Body of pancreas (tissue), 4 donors: Measurements from ENCODE around the gene PSMC3. TPM values are rescaled to one million over a fixed set of nuclear protein-coding genes. Genes with fewer than 3 reads are reported as not detected.

Source experiments
- ATAC-seq: fragments of 150-250 bp; one replicate; pipeline ENCODE4 v1.9.1; 2016
- DNase-seq, 4 donors: peaks; one replicate each; pipeline ENCODE4 v3.0.0-alpha.2; 2019
- H3K27ac ChIP-seq, 4 donors: fragments of 200-600 bp; sonication (generic); 1 replicate in 3 of 4; 2 replicates in 1 of 4; pipeline versions ENCODE4 v1.5.1 to v1.6.1; 2016 to 2019; ENCODE audit warnings: mild to moderate bottlenecking in 1 of 4, mixed read lengths in 1 of 4, moderate library complexity in 1 of 4
- H3K27me3 ChIP-seq, 2 donors: fragments of 200-600 bp; sonication (generic); one replicate each; pipeline ENCODE4 v1.6.0; 2016; ENCODE audit warnings: mild to moderate bottlenecking in 1 of 2
- H3K36me3 ChIP-seq, 2 donors: fragments of 200-600 bp; sonication (generic); replicated peaks in 1 of 2; 2 replicates each; pipeline ENCODE4 v1.5.1; 2016; ENCODE audit warnings: low read depth in 2 of 2; ENCODE audit not compliant: insufficient read depth in 1 of 2
- H3K4me1 ChIP-seq: fragments of 200-600 bp; sonication (generic); one replicate; pipeline ENCODE4 v1.6.0; 2016
- H3K4me3 ChIP-seq, 2 donors: fragments of 200-600 bp; sonication (generic); 1 replicate in 1 of 2; 2 replicates in 1 of 2; pipeline ENCODE4 v1.5.1; 2016 to 2019
- H3K9me3 ChIP-seq, 3 donors: fragments of 200-600 bp; sonication (generic); 1 replicate in 2 of 3; 2 replicates in 1 of 3; pipeline ENCODE4 v1.5.1; 2016
- POLR2A ChIP-seq, 3 donors: fragments of 450-650 bp; IDR thresholded peaks; one replicate each; pipeline ENCODE4 v1.6.1; 2016; ENCODE audit warnings: antibody characterized with exemption in 3 of 3, mild to moderate bottlenecking in 2 of 3
- WGBS, 2 donors: methylation state at CpG; one replicate each; pipeline ENCODE4 v1.1.5; 2017; 5-methylcytosine and 5-hydroxymethylcytosine counted together
- intact Hi-C: fragments of 100-400 bp; cut with DNase I; formaldehyde crosslinking; loops from one replicate; pipeline ENCODE4 v1.15.1; 2023
- total RNA-seq, 2 donors: library from RNA; depleted of rRNA; stranded (reverse); fragments of >200 nt; gene quantifications; one replicate each; pipeline ENCODE4 v1.1.0, GENCODE V29; 2016
- TF ChIP-seq, protein P1 (sequence below), 7 experiments: fragments of 450-650 bp in 4 of 7; fragments of 200-600 bp in 3 of 7; sonication (generic) in 3 of 7; IDR thresholded peaks; one replicate each; pipeline ENCODE4 v1.5.1; 2016 to 2019; ENCODE audit warnings: antibody characterized with exemption in 7 of 7

The PSMC3 gene
- total RNA-seq, 2 donors from 2014 or later, result 43.8 to 62.8 TPM

DNA sequence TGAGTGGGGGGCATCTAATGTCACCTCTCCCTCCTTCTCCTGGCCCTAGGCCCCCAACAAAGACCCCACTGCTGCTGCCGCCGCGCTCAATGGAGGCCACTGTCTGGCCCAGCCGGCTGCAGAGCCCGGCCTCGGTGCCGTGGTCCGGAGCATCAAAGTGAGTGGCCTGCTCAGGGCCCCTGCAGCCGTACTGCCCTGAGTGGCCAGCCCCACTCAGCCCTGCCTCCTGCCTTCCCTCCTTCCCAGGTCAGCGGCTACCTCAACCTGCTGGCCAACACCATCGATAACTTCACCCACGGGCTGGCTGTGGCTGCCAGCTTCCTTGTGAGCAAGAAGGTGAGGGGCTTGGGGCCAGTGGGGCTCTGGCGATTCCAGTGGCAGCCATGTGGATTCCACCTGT is 12.9 kb downstream of the PSMC3 start:
- DNase-seq, result no peak

DNA sequence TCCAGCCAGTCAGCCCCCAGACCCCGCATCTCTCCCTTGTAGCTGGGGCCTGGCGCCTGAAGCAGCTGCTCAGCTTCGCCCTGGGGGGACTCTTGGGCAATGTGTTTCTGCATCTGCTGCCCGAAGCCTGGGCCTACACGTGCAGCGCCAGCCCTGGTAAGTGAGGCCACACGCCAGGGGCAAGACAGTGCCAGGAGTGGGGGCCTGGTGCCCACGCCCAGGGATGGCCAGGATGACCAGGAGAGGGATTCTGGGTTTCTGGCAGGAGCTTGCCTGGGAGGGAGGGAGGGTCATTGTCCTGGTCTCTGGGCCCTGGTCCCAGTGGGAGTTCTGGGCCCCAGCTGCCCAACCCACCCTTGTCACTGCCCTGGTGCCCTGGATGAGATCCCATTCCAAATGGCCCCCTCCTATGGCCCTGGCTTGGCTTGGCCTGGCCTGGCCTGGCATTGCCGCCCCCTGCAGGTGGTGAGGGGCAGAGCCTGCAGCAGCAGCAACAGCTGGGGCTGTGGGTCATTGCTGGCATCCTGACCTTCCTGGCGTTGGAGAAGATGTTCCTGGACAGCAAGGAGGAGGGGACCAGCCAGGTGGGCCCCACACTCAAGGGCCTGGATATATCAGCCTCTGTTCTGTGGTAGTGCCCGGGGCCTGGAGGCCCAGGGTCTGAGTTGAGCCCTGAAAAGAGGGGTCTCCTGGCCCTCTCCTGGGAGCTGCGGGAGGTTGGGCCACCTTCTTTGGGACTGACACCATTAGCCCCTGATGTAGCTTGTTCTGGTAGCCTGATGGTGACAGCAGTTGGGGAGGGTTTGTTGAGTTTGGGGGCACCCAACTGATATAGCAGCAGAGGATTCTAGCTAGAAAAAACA is 14.1 kb downstream of the PSMC3 start:
- Histone ChIP-seq H3K27ac (no peak overlapping the region), H3K27me3 (no peaks in the 10 kb centered on the region), H3K4me3 (no peak overlapping the region), H3K4me1 (peaks cover 37% of the 10 kb centered on the region), H3K36me3 (no peaks in the 10 kb centered on the region), H3K9me3 (no peaks in the 10 kb centered on the region)
- WGBS, 2 donors, result 50 to 72% methylated on average over 2 to 12 of the region's 12 CpGs
- peak in 3 of 4 donors; percentile 54 to 66 (median 56) for DNase-seq
- ATAC-seq, result no peak
- intact Hi-C loops, result no loop called here
- TF ChIP-seq, protein P1, sequence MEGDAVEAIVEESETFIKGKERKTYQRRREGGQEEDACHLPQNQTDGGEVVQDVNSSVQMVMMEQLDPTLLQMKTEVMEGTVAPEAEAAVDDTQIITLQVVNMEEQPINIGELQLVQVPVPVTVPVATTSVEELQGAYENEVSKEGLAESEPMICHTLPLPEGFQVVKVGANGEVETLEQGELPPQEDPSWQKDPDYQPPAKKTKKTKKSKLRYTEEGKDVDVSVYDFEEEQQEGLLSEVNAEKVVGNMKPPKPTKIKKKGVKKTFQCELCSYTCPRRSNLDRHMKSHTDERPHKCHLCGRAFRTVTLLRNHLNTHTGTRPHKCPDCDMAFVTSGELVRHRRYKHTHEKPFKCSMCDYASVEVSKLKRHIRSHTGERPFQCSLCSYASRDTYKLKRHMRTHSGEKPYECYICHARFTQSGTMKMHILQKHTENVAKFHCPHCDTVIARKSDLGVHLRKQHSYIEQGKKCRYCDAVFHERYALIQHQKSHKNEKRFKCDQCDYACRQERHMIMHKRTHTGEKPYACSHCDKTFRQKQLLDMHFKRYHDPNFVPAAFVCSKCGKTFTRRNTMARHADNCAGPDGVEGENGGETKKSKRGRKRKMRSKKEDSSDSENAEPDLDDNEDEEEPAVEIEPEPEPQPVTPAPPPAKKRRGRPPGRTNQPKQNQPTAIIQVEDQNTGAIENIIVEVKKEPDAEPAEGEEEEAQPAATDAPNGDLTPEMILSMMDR (IDR thresholded peaks at IDR 0.05), result peak; percentile 47 to 72 (median 58)
- TF ChIP-seq POLR2A (IDR thresholded peaks at IDR 0.05), result no peak

More for the DNA sequence above, 12.9 kb downstream of the PSMC3 start:
- H3K36me3 ChIP-seq, result peaks cover 0 to 1% of the 10 kb centered on the region in 2 donors
- peaks cover 30% of the 10 kb centered on the region for H3K4me1 ChIP-seq
- H3K9me3 ChIP-seq, result no peaks in the 10 kb centered on the region
- H3K27ac ChIP-seq, result no peak overlapping the region
- ATAC-seq, result no peak
- intact Hi-C loops, result no loop called here
- no peaks in the 10 kb centered on the region for H3K27me3 ChIP-seq
- H3K4me3 ChIP-seq, result no peak overlapping the region
- WGBS, 2 donors, result 88 to 92% methylated on average over 9 to 13 of the region's 13 CpGs
- no peak for TF ChIP-seq POLR2A (IDR thresholded peaks at IDR 0.05)
- TF ChIP-seq, protein P1 (IDR thresholded peaks at IDR 0.05), result no peak

DNA sequence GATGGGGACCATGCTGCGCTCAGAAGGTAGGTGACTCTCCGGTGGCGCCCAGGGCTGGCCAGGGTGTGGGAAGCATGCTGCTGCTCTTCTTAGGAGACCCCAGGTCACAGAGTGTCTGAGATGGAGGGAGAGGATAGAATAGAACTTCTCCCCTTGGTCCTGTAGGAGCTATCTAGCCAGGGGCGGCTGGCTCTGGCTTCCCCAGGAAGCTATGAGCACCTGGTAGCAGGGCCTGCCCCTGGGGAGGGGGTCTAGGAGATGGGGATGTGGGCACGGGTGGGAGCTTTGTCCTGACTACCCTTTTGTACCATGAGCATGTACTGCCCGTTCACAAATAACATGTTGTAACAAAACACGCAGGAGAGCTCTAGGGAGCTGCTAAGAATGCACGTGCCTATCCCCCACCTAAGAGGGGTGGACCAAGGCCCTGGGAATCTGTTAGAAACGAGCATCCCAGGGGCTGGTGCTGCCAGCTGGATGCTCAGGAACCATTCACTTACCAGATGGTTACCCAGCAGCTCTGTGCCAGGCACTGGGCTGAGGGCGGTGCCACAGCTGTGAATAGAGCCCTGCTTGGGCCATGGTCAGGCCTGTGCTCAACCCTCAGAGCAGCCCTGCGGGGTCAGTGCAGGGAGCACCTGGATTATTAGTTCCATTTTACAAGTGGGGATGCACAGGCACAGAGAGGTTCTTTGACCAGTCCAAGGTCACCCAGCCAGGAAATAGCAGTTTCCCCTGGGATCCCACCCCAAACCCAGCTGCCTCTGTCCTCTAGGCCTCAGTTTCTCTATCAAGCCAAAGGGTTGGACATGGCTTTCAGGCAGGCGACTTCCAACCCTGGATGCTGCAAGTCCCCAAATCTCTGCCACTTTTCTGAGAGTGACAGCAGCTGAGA is 15.6 kb downstream of the PSMC3 start:
- H3K27ac ChIP-seq, result no peak overlapping the region
- intact Hi-C loops, result no loop called here
- 70 to 81% methylated on average over 4 to 12 of the region's 12 CpGs for WGBS, 2 donors
- DNase-seq, result no peak
- no peak for ATAC-seq
- no peaks in the 10 kb centered on the region for H3K36me3 ChIP-seq
- TF ChIP-seq POLR2A (IDR thresholded peaks at IDR 0.05), result no peak
- TF ChIP-seq, protein P1 (IDR thresholded peaks at IDR 0.05), result no peak
- no peaks in the 10 kb centered on the region for H3K9me3 ChIP-seq
- H3K27me3 ChIP-seq, result no peaks in the 10 kb centered on the region
- no peak overlapping the region for H3K4me3 ChIP-seq
- H3K4me1 ChIP-seq, result peaks cover 31% of the 10 kb centered on the region

DNA sequence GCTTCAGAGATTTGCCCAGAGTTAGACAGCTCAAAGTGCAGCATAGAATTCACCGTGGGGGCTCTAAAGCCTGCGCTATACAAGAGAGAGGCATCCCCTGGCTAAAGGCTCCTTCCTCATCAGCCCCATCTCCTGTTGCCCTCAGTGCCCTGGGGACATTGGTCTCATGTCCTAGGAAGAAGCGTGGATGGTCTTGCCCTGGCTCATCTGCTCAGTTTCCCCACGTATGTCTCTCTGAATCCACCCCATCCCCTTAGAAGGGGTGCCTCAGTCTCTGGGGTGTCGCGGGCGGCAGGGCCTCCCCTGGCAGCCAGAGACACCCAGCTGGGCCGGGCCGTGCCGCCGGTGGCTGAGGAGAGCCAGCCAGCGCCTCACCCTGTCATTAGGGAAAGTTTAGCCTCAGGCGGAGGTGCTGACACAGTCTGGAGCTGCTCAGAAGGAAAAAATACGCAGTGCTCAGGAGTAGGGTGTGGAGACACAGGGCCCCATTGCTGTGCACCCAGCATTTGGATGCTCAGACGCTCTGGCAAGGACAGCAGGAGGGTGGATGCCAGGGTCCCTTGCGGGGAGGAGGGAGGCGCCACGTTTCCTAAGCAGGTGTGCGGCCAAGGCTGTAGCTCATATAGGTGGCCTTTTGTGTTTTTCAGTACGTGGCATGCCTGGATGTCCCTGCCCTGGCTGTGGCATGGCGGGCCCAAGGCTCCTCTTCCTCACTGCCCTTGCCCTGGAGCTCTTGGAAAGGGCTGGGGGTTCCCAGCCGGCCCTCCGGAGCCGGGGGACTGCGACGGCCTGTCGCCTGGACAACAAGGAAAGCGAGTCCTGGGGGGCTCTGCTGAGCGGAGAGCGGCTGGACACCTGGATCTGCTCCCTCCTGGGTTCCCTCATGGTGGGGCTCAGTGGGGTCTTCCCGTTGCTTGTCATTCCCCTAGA is 16.5 kb downstream of the PSMC3 start:
- peak overlapping the region in 1 of 2 donors; percentile 63 for H3K4me3 ChIP-seq
- WGBS, 2 donors, result 57 to 79% methylated on average over 16 to 29 of the region's 31 CpGs
- H3K36me3 ChIP-seq, result no peaks in the 10 kb centered on the region
- H3K27me3 ChIP-seq, result no peaks in the 10 kb centered on the region
- ATAC-seq (no peak), DNase-seq (no peak)
- peaks cover 28% of the 10 kb centered on the region for H3K4me1 ChIP-seq
- intact Hi-C loops, result no loop called here
- H3K27ac ChIP-seq, result peak overlapping the region; percentile 62 to 90 (median 77)
- TF ChIP-seq POLR2A (IDR thresholded peaks at IDR 0.05), result no peak
- TF ChIP-seq, protein P1 (IDR thresholded peaks at IDR 0.05), result no peak
- no peaks in the 10 kb centered on the region for H3K9me3 ChIP-seq
